GM21723 (cell line): Measurements from ENCODE around the gene ACP4.
"Not testable (repeated sequence)": the region's sequence is repeated elsewhere in the genome, so short reads cannot be mapped to it uniquely, and the experiment has no call there.

Experiments used
- ATAC-seq: cut with Tn5 transposase; IDR thresholded peaks from one replicate; pipeline ENCODE4 v1.9.1; 2021; ENCODE audit warnings: mild to moderate bottlenecking, moderate library complexity; ENCODE audit not compliant: unreplicated experiment

The ACP4 gene

GRCh38 chr19:50796634-50797428 is 6.6 kb downstream of the ACP4 start:
- no peak for ATAC-seq

- no peak for ATAC-seq
Observed at GRCh38 chr19:50797429-50797780, 7.2 kb downstream of the ACP4 start.

GRCh38 chr19:50797781-50798658 is 7.8 kb downstream of the ACP4 start:
- ATAC-seq = no peak

- no peak for ATAC-seq
Observed at GRCh38 chr19:50798659-50799546, 8.7 kb downstream of the ACP4 start.

GRCh38 chr19:50799547-50799851 is 9.3 kb downstream of the ACP4 start:
- no peak for ATAC-seq

- no peak for ATAC-seq
Observed at GRCh38 chr19:50801107-50801506, 10.9 kb downstream of the ACP4 start.

GRCh38 chr19:50803633-50804419 is 13.6 kb downstream of the ACP4 start:
- peak; percentile 10 for ATAC-seq

- ATAC-seq = peak; percentile 92
Observed at GRCh38 chr19:50804420-50805272, 14.4 kb downstream of the ACP4 start.

- no peak for ATAC-seq
Observed at GRCh38 chr19:50808856-50809255, 18.6 kb downstream of the ACP4 start.

GRCh38 chr19:50811622-50812238 is 21.5 kb downstream of the ACP4 start:
- not testable (repeated sequence) for ATAC-seq

- ATAC-seq = no peak
Observed at GRCh38 chr19:50812474-50812873, 22.3 kb downstream of the ACP4 start.

GRCh38 chr19:50814883-50815282 is 24.7 kb downstream of the ACP4 start:
- ATAC-seq = no peak

GRCh38 chr19:50815439-50815838 is 25.2 kb downstream of the ACP4 start:
- no peak for ATAC-seq

GRCh38 chr19:50817941-50818858 is 28.0 kb downstream of the ACP4 start:
- ATAC-seq = peak; percentile 62

GRCh38 chr19:50818859-50819472 is 28.8 kb downstream of the ACP4 start:
- ATAC-seq = no peak

GRCh38 chr19:50819636-50820035 is 29.4 kb downstream of the ACP4 start:
- ATAC-seq = no peak

- ATAC-seq = no peak
Observed at GRCh38 chr19:50820086-50820485, 29.9 kb downstream of the ACP4 start.
